Nephron progenitor cell (in vitro differentiated cells): Measurements from ENCODE around the gene NRARP.
"Not testable (repeated sequence)": the region's sequence is repeated elsewhere in the genome, so short reads cannot be mapped to it uniquely, and the experiment has no call there.

Experiments used
- DNase-seq: peaks from one replicate; pipeline ENCODE4 v3.0.0; 2021
- H3K27ac Mint-ChIP-seq: 2 replicates; pipeline ENCODE4 v1.8.0; 2021; ENCODE audit warnings: mild to moderate bottlenecking, moderate library complexity, mixed read lengths
- H3K27me3 Mint-ChIP-seq: 2 replicates; pipeline ENCODE4 v1.8.0; 2021; ENCODE audit warnings: mild to moderate bottlenecking, low read depth, mixed read lengths; ENCODE audit not compliant: poor library complexity
- H3K36me3 Mint-ChIP-seq: 2 replicates; pipeline ENCODE4 v1.8.0; 2021; ENCODE audit warnings: low read depth, mixed read lengths
- H3K4me1 Mint-ChIP-seq: 2 replicates; pipeline ENCODE4 v1.8.0; 2021; ENCODE audit warnings: mixed read lengths
- H3K4me3 Mint-ChIP-seq: 2 replicates; pipeline ENCODE4 v1.8.0; 2021; ENCODE audit warnings: mild to moderate bottlenecking, moderate library complexity, mixed read lengths
- H3K9me3 Mint-ChIP-seq: 2 replicates; pipeline ENCODE4 v1.8.0; 2021; ENCODE audit warnings: mild to moderate bottlenecking, moderate library complexity, mixed read lengths
- TF ChIP-seq, protein P1 (sequence below): fragments of 200-600 bp; sonication (generic); IDR thresholded peaks from 2 replicates; pipeline ENCODE4 v1.5.0; 2021; ENCODE audit warnings: antibody characterized with exemption

Gene NRARP

DNA sequence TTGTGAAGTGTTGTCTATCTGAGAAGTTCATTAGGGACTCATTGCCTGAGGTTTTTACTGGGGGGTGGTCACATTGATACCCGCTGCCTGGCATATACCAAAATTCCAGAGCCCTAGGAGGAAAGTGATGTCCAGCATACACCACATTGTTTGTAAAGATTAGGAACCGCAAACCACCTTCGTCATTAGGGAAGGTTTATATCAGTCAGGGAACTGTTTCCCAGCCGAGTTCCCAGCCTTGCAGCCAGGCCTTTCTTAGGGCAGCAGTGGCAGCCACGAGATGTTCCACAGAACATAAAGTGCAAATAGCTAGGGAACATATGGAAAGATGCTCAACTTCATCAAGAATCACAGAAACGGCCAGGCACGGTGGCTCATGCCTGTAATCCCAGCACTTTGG lies 40.4 kb upstream of the NRARP start:
- H3K9me3 Mint-ChIP-seq, result peaks cover 80% of the 10 kb centered on the region
- peaks cover 10% of the 10 kb centered on the region for H3K27me3 Mint-ChIP-seq
- H3K4me1 Mint-ChIP-seq, result no peaks in the 10 kb centered on the region
- TF ChIP-seq, protein P1, sequence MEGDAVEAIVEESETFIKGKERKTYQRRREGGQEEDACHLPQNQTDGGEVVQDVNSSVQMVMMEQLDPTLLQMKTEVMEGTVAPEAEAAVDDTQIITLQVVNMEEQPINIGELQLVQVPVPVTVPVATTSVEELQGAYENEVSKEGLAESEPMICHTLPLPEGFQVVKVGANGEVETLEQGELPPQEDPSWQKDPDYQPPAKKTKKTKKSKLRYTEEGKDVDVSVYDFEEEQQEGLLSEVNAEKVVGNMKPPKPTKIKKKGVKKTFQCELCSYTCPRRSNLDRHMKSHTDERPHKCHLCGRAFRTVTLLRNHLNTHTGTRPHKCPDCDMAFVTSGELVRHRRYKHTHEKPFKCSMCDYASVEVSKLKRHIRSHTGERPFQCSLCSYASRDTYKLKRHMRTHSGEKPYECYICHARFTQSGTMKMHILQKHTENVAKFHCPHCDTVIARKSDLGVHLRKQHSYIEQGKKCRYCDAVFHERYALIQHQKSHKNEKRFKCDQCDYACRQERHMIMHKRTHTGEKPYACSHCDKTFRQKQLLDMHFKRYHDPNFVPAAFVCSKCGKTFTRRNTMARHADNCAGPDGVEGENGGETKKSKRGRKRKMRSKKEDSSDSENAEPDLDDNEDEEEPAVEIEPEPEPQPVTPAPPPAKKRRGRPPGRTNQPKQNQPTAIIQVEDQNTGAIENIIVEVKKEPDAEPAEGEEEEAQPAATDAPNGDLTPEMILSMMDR, result no peak
- peaks cover 37% of the 10 kb centered on the region for H3K36me3 Mint-ChIP-seq
- no peak overlapping the region for H3K4me3 Mint-ChIP-seq
- no peak for DNase-seq
- H3K27ac Mint-ChIP-seq, result no peak overlapping the region

DNA sequence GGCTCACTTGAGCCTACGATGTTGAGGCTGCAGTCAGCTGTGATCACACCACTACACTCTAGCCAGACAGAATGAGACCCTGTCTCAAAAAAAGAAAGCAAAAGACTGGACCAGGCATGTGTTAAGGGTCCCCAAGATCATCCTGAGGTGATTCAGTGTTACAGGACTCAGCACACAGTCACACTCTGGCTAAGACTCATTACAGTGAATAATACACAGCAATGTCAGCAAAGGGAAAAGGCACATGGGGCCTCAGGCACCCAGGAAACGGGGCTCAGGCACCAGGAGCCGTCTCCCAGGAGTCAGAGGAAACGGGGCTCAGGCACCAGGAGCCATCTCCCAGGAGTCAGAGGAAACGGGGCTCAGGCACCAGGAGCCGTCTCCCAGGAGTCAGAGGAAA lies 39.2 kb upstream of the NRARP start:
- peaks cover 12% of the 10 kb centered on the region for H3K27me3 Mint-ChIP-seq
- DNase-seq, result no peak
- peaks cover 80% of the 10 kb centered on the region for H3K9me3 Mint-ChIP-seq
- H3K4me1 Mint-ChIP-seq, result no peaks in the 10 kb centered on the region
- H3K36me3 Mint-ChIP-seq, result peaks cover 24% of the 10 kb centered on the region
- no peak overlapping the region for H3K4me3 Mint-ChIP-seq
- H3K27ac Mint-ChIP-seq, result no peak overlapping the region
- TF ChIP-seq, protein P1, result no peak

- peaks cover 12% of the 10 kb centered on the region for H3K27me3 Mint-ChIP-seq
- H3K36me3 Mint-ChIP-seq, result peaks cover 24% of the 10 kb centered on the region
- peaks cover 79% of the 10 kb centered on the region for H3K9me3 Mint-ChIP-seq
- not testable (repeated sequence) for DNase-seq, H3K27ac Mint-ChIP-seq, H3K4me1 Mint-ChIP-seq, H3K4me3 Mint-ChIP-seq
These were observed 37.9 kb upstream of the NRARP start for GRCh38 chr9:137339908-137340462.

- DNase-seq, result no peak
- Mint-ChIP-seq H3K4me3 (no peak overlapping the region), H3K4me1 (no peaks in the 10 kb centered on the region), H3K9me3 (peaks cover 79% of the 10 kb centered on the region), H3K27me3 (peaks cover 18% of the 10 kb centered on the region), H3K36me3 (peaks cover 17% of the 10 kb centered on the region), H3K27ac (no peak overlapping the region)
- TF ChIP-seq, protein P1, result no peak
These were observed 37.2 kb upstream of the NRARP start for GRCh38 chr9:137339045-137339907.

DNA sequence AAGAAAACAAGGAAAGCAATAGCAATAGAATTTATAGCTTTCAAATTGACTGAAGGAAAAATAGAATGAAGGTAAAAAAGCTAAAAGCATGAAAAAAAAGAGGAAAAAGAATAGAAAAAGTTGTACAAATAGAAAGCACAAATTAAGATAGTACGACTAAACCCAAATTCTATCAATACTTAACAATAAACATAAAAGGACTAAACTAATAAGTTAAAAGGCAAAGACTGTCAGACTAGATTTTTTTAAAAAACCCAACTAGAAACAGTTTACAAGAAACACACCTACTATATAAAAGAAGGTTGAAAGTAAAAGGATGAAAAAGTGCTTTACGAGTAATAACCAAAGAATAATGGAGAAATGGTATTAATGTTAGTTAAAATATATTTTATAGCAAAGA lies 34.7 kb upstream of the NRARP start:
- Mint-ChIP-seq H3K36me3 (peaks cover 14% of the 10 kb centered on the region), H3K27ac (no peak overlapping the region), H3K4me3 (no peak overlapping the region), H3K27me3 (peaks cover 20% of the 10 kb centered on the region), H3K9me3 (peaks cover 73% of the 10 kb centered on the region), H3K4me1 (no peaks in the 10 kb centered on the region)
- DNase-seq, result no peak
- TF ChIP-seq, protein P1, result no peak

GRCh38 chr9:137333016-137333671 lies 31.1 kb upstream of the NRARP start:
- Mint-ChIP-seq H3K9me3 (peaks cover 70% of the 10 kb centered on the region), H3K27me3 (peaks cover 24% of the 10 kb centered on the region), H3K4me1 (no peaks in the 10 kb centered on the region), H3K36me3 (peaks cover 9% of the 10 kb centered on the region), H3K4me3 (no peak overlapping the region), H3K27ac (no peak overlapping the region)
- no peak for DNase-seq
- TF ChIP-seq, protein P1, result no peak
